Epithelial cell of proximal tubule (primary cell): ENCODE measurements around the gene ADGRD1. TPM values are rescaled to one million over a fixed set of nuclear protein-coding genes. Genes with fewer than 3 reads are reported as not detected.

Experiments used
- DNase-seq: peaks from one replicate; pipeline ENCODE4 v3.0.0-alpha.2; 2011; ENCODE audit warnings: low read depth
- H3K4me3 ChIP-seq: 2 replicates; pipeline ENCODE4 v1.5.1; 2011; ENCODE audit warnings: low read depth, mild to moderate bottlenecking, low read length
- CTCF ChIP-seq: conservative IDR thresholded peaks from 2 replicates; pipeline ENCODE4 v1.5.1; 2012; ENCODE audit warnings: low read depth, mild to moderate bottlenecking, low read length
- total RNA-seq: library from RNA; depleted of rRNA; stranded (reverse); fragments of >200 nt; gene quantifications from 2 replicates; pipeline ENCODE4 v1.2.3, GENCODE V29; 2015

Gene ADGRD1
- total RNA-seq, 1 donor from 2014 or later = not detected

GRCh38 chr12:131098178-131098981 lies 144.7 kb downstream of the ADGRD1 start:
- H3K4me3 ChIP-seq = no peak overlapping the region
- TF ChIP-seq CTCF = no peak
- no peak for DNase-seq

- no peak for DNase-seq
- no peak overlapping the region for H3K4me3 ChIP-seq
- TF ChIP-seq CTCF = no peak
Measured at GRCh38 chr12:131100031-131100674, 146.4 kb downstream of the ADGRD1 start.

DNA sequence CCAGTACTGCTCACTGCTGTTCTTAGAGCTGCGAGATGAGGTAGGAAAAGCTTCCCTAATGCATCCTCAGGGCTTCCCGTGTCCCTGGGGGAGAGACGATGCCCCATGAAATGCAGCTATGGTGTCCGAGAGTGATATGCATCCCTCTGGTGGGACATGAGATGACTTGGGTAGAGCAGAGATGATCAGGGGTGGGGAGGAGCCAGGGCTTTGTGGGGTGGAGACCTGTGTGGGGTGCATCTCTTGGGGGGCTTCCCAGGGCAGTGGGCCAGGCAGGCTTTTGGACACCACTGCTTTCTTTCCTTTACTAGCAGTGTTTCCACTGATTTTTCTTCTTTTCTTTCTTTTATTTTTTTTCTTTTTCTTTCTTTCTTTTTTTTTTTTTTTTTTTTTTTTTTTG lies 147.3 kb downstream of the ADGRD1 start:
- DNase-seq = no peak
- TF ChIP-seq CTCF = no peak
- H3K4me3 ChIP-seq = no peak overlapping the region

GRCh38 chr12:131101703-131102492 lies 148.2 kb downstream of the ADGRD1 start:
- no peak for DNase-seq
- no peak overlapping the region for H3K4me3 ChIP-seq
- TF ChIP-seq CTCF = no peak

DNA sequence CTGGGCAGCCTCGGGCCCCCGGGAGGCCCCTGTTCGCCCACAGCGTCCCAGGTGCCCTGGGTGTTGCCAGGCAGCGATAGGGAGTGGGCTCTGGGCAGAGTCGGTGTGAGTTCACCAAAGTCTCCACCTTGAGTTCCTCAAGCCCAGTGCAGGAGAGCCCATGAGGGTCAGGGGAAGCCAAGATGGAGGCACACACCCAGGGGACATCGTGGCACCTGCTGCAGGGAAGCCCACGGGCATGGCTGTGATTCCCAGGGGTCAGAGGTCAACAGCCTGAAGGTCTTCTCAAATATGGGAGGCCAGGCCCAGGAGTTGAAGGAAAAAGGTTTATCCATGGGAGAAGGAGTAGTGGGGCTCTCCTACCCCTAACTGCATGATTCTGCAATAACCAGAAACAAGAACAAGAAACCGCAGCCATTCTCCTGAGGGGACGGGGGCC lies 148.8 kb downstream of the ADGRD1 start:
- DNase-seq = no peak
- H3K4me3 ChIP-seq = no peak overlapping the region
- TF ChIP-seq CTCF = no peak

DNA sequence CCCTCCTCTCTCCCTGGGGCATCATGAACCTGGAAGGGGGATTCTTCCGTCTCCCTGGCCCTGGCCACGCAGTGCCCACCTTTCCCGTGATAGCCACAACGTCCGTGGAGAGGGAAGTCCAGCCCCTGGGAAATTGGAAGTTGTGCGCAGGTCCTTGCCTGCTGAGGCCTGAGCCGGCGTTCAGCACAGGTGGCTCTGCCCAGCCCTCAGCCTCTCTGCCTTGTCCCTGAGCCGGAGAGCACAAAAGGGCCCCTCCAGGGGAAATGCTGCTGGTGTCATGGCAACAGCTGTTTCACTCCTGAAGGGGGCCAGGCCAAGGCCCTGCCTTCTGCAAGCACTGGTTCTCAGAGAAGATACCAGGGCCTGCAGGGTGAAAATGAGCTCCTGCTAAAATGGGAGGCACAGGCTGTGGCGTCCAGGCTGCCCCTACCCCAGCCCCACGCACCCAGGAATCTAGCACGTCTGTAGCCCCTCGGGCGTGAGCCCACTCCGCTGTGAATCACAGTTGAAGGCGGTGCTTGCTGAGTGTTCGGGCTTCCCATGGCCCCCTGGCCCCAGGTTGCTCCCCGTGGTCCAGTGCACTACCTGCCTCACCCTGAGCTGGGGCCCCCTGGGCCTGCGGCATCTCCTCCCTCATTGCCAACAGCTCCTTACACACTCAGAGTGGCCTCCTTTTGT lies 149.4 kb downstream of the ADGRD1 start:
- no peak for TF ChIP-seq CTCF
- DNase-seq = no peak
- no peak overlapping the region for H3K4me3 ChIP-seq
